Measurements from ENCODE around the gene S100A6.

The S100A6 gene

GRCh38 chr1:153536012-153536670 is 350 bp upstream of the S100A6 start:
- Histone ChIP-seq H3K4me3 (ENCODE audit: low read depth, low read length) (peak overlapping the region; percentile 87), H3K79me2 (ENCODE audit: control insufficient read depth, insufficient read depth, low read length, unreplicated experiment) (peaks cover 20% of the 10 kb centered on the region), H2AFZ (ENCODE audit: low read length, unreplicated experiment) (no peak overlapping the region), H3K36me3 (ENCODE audit: insufficient read depth, low read length) (peaks cover 9% of the 10 kb centered on the region; the same call in 1 of the 2 replicates), H3K4me1 (ENCODE audit: control insufficient read depth, insufficient read depth, low read length, unreplicated experiment) (peaks cover 42% of the 10 kb centered on the region), H3K27ac (ENCODE audit: low read depth, low read length) (peak overlapping the region; percentile 85), H3K27me3 (ENCODE audit: insufficient read depth, low read length) (no peaks in the 10 kb centered on the region)

DNA sequence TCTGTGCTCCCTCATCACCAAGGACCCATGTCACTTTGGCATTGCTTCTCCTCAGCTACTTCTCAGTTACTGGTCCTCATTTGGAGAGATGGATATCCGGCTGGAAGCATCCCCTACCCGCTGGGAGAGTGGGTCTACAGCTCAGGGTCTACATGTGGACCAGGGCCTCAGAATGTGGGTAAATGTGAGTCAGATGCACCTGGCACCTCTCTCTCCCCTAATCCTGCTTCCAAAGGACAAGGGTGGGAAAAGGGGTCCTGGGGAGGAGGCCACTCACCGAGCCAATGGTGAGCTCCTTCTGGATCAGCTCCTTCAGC is 908 bp downstream of the S100A6 start:
- peaks cover 20% of the 10 kb centered on the region for H3K79me2 ChIP-seq (ENCODE audit: control insufficient read depth, insufficient read depth, low read length, unreplicated experiment)
- no peak overlapping the region for H2AFZ ChIP-seq (ENCODE audit: low read length, unreplicated experiment)
- H3K27ac ChIP-seq (ENCODE audit: low read depth, low read length) = peak overlapping the region; percentile 85
- peak overlapping the region; percentile 87 for H3K4me3 ChIP-seq (ENCODE audit: low read depth, low read length)
- H3K4me1 ChIP-seq (ENCODE audit: control insufficient read depth, insufficient read depth, low read length, unreplicated experiment) = peaks cover 39% of the 10 kb centered on the region
- H3K36me3 ChIP-seq (ENCODE audit: insufficient read depth, low read length) = peaks cover 9% of the 10 kb centered on the region; the same call in 1 of the 2 replicates
- no peaks in the 10 kb centered on the region for H3K27me3 ChIP-seq (ENCODE audit: insufficient read depth, low read length)

DNA sequence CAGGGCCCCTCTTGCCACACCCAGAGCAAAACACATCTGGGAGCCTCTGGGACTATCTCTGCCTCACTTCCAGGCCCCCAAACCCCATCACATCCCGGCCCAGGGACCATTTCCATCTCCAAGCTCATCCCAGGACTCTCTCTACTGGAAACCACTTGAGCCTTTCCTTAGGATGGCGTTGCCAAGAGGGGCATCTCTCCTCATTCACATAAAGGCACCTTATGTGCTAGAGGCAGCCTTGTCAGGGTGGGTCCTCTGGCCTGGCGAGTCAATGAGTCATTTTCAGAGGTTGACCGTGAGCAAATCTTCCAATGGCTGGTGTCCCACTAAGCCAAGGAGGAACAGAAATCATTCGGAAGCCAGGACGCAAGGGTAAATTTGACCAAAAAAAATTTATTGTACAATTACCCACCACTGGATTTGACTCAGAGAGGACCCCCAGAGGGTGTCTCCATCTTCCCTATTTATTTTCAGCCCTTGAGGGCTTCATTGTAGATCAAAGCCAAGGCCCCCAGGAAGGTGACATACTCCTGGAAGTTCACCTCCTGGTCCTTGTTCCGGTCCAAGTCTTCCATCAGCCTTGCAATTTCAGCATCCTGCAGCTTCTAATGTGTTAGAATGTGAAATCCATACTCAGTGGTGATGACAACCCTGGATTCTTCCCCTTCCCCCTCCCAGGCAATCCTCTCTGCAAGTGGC is 1.4 kb downstream of the S100A6 start:
- Histone ChIP-seq H3K36me3 (ENCODE audit: insufficient read depth, low read length) (peaks cover 9% of the 10 kb centered on the region; the same call in 1 of the 2 replicates), H3K79me2 (ENCODE audit: control insufficient read depth, insufficient read depth, low read length, unreplicated experiment) (peaks cover 20% of the 10 kb centered on the region), H3K4me3 (ENCODE audit: low read depth, low read length) (peak overlapping the region; percentile 87), H3K27me3 (ENCODE audit: insufficient read depth, low read length) (no peaks in the 10 kb centered on the region), H3K4me1 (ENCODE audit: control insufficient read depth, insufficient read depth, low read length, unreplicated experiment) (peaks cover 39% of the 10 kb centered on the region), H3K27ac (ENCODE audit: low read depth, low read length) (peak overlapping the region; percentile 85), H2AFZ (ENCODE audit: low read length, unreplicated experiment) (no peak overlapping the region)

- peaks cover 9% of the 10 kb centered on the region; the same call in 1 of the 2 replicates for H3K36me3 ChIP-seq (ENCODE audit: insufficient read depth, low read length)
- peak overlapping the region; percentile 87 for H3K4me3 ChIP-seq (ENCODE audit: low read depth, low read length)
- H3K27ac ChIP-seq (ENCODE audit: low read depth, low read length) = peak overlapping the region; percentile 85
- H3K27me3 ChIP-seq (ENCODE audit: insufficient read depth, low read length) = no peaks in the 10 kb centered on the region
- H3K4me1 ChIP-seq (ENCODE audit: control insufficient read depth, insufficient read depth, low read length, unreplicated experiment) = peaks cover 39% of the 10 kb centered on the region
- peaks cover 20% of the 10 kb centered on the region for H3K79me2 ChIP-seq (ENCODE audit: control insufficient read depth, insufficient read depth, low read length, unreplicated experiment)
- H2AFZ ChIP-seq (ENCODE audit: low read length, unreplicated experiment) = no peak overlapping the region
Observed at GRCh38 chr1:153533689-153534201, 2.0 kb downstream of the S100A6 start.

DNA sequence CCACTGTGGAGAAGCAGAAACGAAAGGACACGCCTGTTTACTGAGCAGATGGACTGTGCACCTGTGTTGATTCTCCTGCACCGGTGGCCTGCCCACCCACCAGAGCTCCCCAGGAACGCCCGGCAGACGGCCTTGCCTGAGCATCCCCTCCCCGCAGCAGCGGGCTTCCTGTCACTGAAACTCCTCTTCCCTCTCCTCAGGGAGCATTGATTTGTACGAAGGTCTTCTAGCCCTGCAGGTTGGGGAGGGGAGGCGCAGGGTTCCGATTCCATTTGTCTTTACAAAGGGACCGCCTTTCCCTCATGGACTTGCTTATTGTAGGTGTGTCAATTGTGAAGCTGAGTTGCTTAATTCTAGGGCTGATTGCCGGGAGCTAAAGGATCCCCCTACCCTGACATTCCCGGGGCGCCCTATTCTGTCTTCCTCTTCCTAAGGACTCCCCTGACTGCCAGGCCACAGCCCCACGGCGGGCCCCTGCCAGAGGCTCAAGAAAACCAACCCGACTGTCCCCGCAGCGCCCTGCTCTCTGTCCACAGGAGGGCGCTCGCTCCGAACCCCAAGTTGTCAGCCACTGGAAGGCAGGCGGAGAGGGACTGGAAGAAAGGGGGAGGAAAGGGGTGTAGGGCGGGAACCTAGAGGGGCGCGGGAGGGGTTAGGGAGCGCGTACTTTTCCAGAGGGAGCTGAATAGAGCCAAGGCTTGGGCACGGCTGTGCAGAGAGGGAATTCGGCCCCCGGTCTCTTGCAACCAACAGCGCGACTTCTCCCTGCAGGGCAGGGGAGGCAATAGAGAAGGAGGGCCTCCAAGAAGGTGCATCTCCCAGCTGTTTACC is 2.8 kb downstream of the S100A6 start:
- Histone ChIP-seq H3K4me1 (ENCODE audit: control insufficient read depth, insufficient read depth, low read length, unreplicated experiment) (peaks cover 39% of the 10 kb centered on the region), H3K4me3 (ENCODE audit: low read depth, low read length) (peak overlapping the region; percentile 87), H3K79me2 (ENCODE audit: control insufficient read depth, insufficient read depth, low read length, unreplicated experiment) (peaks cover 20% of the 10 kb centered on the region), H3K36me3 (ENCODE audit: insufficient read depth, low read length) (peaks cover 9% of the 10 kb centered on the region; the same call in 1 of the 2 replicates), H2AFZ (ENCODE audit: low read length, unreplicated experiment) (no peak overlapping the region), H3K27ac (ENCODE audit: low read depth, low read length) (peak overlapping the region; percentile 85), H3K27me3 (ENCODE audit: insufficient read depth, low read length) (no peaks in the 10 kb centered on the region)

- Histone ChIP-seq H3K4me1 (ENCODE audit: control insufficient read depth, insufficient read depth, low read length, unreplicated experiment) (peaks cover 39% of the 10 kb centered on the region), H3K4me3 (ENCODE audit: low read depth, low read length) (no peak overlapping the region), H3K27me3 (ENCODE audit: insufficient read depth, low read length) (no peaks in the 10 kb centered on the region), H3K79me2 (ENCODE audit: control insufficient read depth, insufficient read depth, low read length, unreplicated experiment) (peaks cover 20% of the 10 kb centered on the region), H2AFZ (ENCODE audit: low read length, unreplicated experiment) (no peak overlapping the region), H3K27ac (ENCODE audit: low read depth, low read length) (0 out of 2 replicates have a peak overlapping the region, but pooled peaks have one; percentile 1), H3K36me3 (ENCODE audit: insufficient read depth, low read length) (peaks cover 9% of the 10 kb centered on the region; the same call in 1 of the 2 replicates)
Observed at GRCh38 chr1:153532181-153532580, 3.6 kb downstream of the S100A6 start.

- H3K4me1 ChIP-seq (ENCODE audit: control insufficient read depth, insufficient read depth, low read length, unreplicated experiment) = peaks cover 35% of the 10 kb centered on the region
- H3K79me2 ChIP-seq (ENCODE audit: control insufficient read depth, insufficient read depth, low read length, unreplicated experiment) = peaks cover 20% of the 10 kb centered on the region
- H3K27ac ChIP-seq (ENCODE audit: low read depth, low read length) = 0 out of 2 replicates have a peak overlapping the region, but pooled peaks have one; percentile 1
- no peak overlapping the region for H3K4me3 ChIP-seq (ENCODE audit: low read depth, low read length)
- peaks cover 9% of the 10 kb centered on the region; the same call in 1 of the 2 replicates for H3K36me3 ChIP-seq (ENCODE audit: insufficient read depth, low read length)
- no peaks in the 10 kb centered on the region for H3K27me3 ChIP-seq (ENCODE audit: insufficient read depth, low read length)
- H2AFZ ChIP-seq (ENCODE audit: low read length, unreplicated experiment) = no peak overlapping the region
Observed at GRCh38 chr1:153531638-153532037, 4.2 kb downstream of the S100A6 start.

- Histone ChIP-seq H3K36me3 (ENCODE audit: insufficient read depth, low read length) (no peaks in the 10 kb centered on the region), H3K79me2 (ENCODE audit: control insufficient read depth, insufficient read depth, low read length, unreplicated experiment) (no peaks in the 10 kb centered on the region), H3K4me3 (ENCODE audit: low read depth, low read length) (no peak overlapping the region), H3K27ac (ENCODE audit: low read depth, low read length) (no peak overlapping the region), H2AFZ (ENCODE audit: low read length, unreplicated experiment) (no peak overlapping the region), H3K27me3 (ENCODE audit: insufficient read depth, low read length) (no peaks in the 10 kb centered on the region), H3K4me1 (ENCODE audit: control insufficient read depth, insufficient read depth, low read length, unreplicated experiment) (peaks cover 13% of the 10 kb centered on the region)
Observed at GRCh38 chr1:153527683-153528040, 8.1 kb downstream of the S100A6 start.

GRCh38 chr1:153527023-153527682 is 8.6 kb downstream of the S100A6 start:
- Histone ChIP-seq H3K36me3 (ENCODE audit: insufficient read depth, low read length) (no peaks in the 10 kb centered on the region), H3K79me2 (ENCODE audit: control insufficient read depth, insufficient read depth, low read length, unreplicated experiment) (no peaks in the 10 kb centered on the region), H2AFZ (ENCODE audit: low read length, unreplicated experiment) (no peak overlapping the region), H3K4me3 (ENCODE audit: low read depth, low read length) (no peak overlapping the region), H3K27me3 (ENCODE audit: insufficient read depth, low read length) (no peaks in the 10 kb centered on the region), H3K27ac (ENCODE audit: low read depth, low read length) (no peak overlapping the region), H3K4me1 (ENCODE audit: control insufficient read depth, insufficient read depth, low read length, unreplicated experiment) (peaks cover 8% of the 10 kb centered on the region)

DNA sequence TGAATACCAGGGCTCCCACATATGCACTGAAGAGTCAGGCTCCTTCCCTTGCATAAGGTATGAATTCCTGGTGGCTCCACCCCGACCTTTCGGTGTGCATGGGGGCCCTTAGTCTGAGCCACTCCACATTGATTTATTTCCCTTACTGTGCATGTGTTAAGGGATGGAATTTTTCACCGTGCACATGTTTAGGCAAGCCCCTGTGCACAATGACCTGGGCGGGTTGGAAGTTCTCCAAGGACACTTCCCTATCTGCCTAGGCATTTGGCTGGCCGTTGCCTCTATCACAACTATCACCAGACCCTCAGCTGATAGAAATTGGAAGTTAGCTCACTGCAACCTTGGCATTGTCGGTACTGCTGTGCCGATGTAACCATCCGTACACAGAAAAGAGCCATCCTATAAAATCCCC is 9.7 kb downstream of the S100A6 start:
- Histone ChIP-seq H3K27ac (ENCODE audit: low read depth, low read length) (no peak overlapping the region), H3K4me3 (ENCODE audit: low read depth, low read length) (no peak overlapping the region), H2AFZ (ENCODE audit: low read length, unreplicated experiment) (no peak overlapping the region), H3K27me3 (ENCODE audit: insufficient read depth, low read length) (no peaks in the 10 kb centered on the region), H3K36me3 (ENCODE audit: insufficient read depth, low read length) (no peaks in the 10 kb centered on the region), H3K4me1 (ENCODE audit: control insufficient read depth, insufficient read depth, low read length, unreplicated experiment) (peaks cover 4% of the 10 kb centered on the region), H3K79me2 (ENCODE audit: control insufficient read depth, insufficient read depth, low read length, unreplicated experiment) (no peaks in the 10 kb centered on the region)
